Astrocyte of the cerebellum (primary cell): Measurements from ENCODE around the gene TRIM31.

ENCODE experiments used
- DNase-seq: peaks from one replicate; pipeline ENCODE4 v3.0.0-alpha.2; 2011; ENCODE audit warnings: low read depth
- H3K4me3 ChIP-seq: 2 replicates; pipeline ENCODE4 v1.5.1; 2011; ENCODE audit warnings: mild to moderate bottlenecking, low read depth, low read length, moderate library complexity
- in situ Hi-C: cut with HindIII; loops from 2 replicates; pipeline ENCODE4 v1.10.0; 2017; ENCODE audit warnings: low sequenced_read_pairs
- TF ChIP-seq, protein P1 (sequence below): IDR thresholded peaks from 2 replicates; pipeline ENCODE4 v1.5.1; 2012; ENCODE audit warnings: low read length, low read depth, moderate library complexity, mild to moderate bottlenecking; ENCODE audit errors: missing control alignments

TRIM31 gene

DNA sequence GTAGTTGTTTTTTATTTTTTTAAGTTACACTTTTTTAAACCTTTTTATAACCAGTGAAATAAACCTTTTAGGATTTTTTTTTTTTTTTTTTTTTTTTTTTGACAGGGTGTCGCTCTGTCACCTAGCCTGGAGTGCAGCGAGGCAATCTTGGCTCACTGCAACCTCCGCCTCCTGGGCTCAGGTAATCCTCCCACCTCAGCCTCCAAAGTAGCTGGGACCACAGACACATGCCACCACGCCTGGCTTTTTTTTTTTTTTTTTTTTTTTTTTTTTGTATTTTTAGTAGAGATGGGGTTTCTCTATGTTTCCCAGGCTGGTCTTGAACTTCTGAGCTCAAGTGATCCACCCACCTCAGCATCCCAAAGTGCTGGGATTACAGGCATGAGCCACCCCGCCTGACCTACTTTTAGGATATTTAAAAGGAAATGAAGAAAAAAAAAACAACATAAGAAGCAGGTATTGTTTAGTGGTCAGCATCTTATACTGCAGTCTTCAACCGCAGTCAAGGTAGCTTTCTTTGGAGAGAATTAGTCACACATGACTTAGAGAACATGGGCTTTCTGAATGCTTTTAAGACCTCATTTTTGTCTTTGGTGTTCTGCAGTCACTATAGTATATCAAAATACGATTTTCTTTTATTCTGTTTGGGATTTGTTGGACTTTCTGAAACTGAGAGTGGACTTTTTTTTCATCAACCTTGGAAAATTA, 50.3 kb downstream of the TRIM31 start:
- in situ Hi-C loops = loop anchor here (25.0 kb wide), 1 partner anchor 1300 kb away; no protein-coding TSS in a partner anchor
- peak overlapping the region; percentile 84 for H3K4me3 ChIP-seq
- TF ChIP-seq, protein P1, sequence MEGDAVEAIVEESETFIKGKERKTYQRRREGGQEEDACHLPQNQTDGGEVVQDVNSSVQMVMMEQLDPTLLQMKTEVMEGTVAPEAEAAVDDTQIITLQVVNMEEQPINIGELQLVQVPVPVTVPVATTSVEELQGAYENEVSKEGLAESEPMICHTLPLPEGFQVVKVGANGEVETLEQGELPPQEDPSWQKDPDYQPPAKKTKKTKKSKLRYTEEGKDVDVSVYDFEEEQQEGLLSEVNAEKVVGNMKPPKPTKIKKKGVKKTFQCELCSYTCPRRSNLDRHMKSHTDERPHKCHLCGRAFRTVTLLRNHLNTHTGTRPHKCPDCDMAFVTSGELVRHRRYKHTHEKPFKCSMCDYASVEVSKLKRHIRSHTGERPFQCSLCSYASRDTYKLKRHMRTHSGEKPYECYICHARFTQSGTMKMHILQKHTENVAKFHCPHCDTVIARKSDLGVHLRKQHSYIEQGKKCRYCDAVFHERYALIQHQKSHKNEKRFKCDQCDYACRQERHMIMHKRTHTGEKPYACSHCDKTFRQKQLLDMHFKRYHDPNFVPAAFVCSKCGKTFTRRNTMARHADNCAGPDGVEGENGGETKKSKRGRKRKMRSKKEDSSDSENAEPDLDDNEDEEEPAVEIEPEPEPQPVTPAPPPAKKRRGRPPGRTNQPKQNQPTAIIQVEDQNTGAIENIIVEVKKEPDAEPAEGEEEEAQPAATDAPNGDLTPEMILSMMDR = no peak
- DNase-seq = no peak

GRCh38 chr6:30061858-30062458, 50.9 kb downstream of the TRIM31 start:
- no peak for DNase-seq
- in situ Hi-C loops = loop anchor here (25.0 kb wide), 1 partner anchor 1300 kb away; no protein-coding TSS in a partner anchor
- H3K4me3 ChIP-seq = peak overlapping the region; percentile 84
- TF ChIP-seq, protein P1 = no peak

- TF ChIP-seq, protein P1 = no peak
- in situ Hi-C loops = loop anchor here (25.0 kb wide), 1 partner anchor 1299 kb away; no protein-coding TSS in a partner anchor
- peak; percentile 92 for DNase-seq
- peak within 1 kb of the TSS; percentile 84 for H3K4me3 ChIP-seq
Observed at GRCh38 chr6:30061092-30061857, 51.6 kb downstream of the TRIM31 start, which contains the start of gene POLR1H. TSS of gene POLR1H (plus strand) at chr6:30061265. CDS start at chr6:30061525, 260 bp downstream.

DNA sequence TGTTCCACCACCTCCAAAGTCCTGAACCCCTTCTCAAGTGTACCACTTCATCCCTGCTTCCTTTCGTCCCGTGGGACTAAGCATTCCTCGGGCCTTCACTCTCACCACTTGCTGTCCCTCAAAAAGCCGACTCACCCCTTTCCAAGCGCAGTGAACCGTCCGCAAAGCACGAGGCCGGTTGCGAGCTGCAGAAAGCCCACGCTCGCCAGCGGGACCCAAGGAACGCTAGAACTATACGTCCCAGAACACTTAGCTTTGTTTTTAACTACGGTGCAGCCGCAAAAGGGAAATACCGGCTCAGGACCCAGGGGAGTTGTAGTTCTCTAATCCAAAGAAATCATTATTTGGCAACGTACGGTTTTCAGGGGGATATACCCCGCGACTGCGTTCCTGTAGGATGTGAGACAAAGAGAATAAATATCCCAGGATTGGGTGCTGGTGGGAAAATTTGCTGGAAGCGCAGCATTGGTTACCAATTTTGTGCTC, 52.2 kb downstream of the TRIM31 start:
- peak overlapping the region; percentile 84 for H3K4me3 ChIP-seq
- TF ChIP-seq, protein P1 = no peak
- no peak for DNase-seq
- in situ Hi-C loops = loop anchor here (25.0 kb wide), 1 partner anchor 1298 kb away; no protein-coding TSS in a partner anchor

DNA sequence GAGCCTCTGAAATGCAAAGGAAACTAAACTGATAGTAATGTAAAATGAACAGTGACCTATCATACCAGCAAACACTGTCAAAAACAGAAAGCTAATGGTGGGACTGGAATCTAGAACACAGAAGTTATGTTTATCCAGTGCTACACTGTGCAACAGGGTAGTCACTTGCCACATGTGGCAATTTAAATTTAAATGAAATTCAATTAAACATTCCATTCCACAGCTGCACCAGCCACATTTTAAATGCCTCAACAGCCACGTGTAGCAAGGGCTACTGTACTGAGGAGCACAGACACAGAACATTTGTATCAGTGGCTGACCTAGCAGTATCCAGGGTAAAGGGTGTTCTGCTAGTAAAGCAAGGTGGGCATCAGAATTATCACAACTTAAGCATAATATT, 57.4 kb downstream of the TRIM31 start:
- in situ Hi-C loops = loop anchor here (25.0 kb wide), 1 partner anchor 1293 kb away; no protein-coding TSS in a partner anchor
- H3K4me3 ChIP-seq = no peak overlapping the region
- no peak for DNase-seq
- TF ChIP-seq, protein P1 = no peak

DNA sequence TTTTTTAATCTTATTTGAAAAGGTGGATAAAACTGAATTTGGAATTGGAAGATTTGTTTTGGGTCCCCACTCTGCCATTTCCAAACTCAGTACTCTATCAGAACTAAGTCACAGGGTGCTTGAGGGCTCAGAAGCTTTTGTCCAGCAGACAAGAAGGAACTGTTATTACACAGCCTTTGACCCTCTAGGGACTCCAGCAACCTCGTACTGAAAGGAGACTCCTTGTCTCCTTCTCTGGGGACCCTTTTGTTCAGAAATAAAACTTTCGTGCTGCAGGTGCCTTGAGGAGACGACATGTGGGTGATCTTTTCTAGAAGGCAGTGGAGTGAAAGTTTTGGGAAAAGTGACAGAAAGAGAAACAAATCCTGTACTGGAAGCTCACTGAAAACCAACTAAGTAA, 59.2 kb downstream of the TRIM31 start:
- TF ChIP-seq, protein P1 = no peak
- no peak overlapping the region for H3K4me3 ChIP-seq
- in situ Hi-C loops = loop anchor here (25.0 kb wide), 1 partner anchor 1291 kb away; no protein-coding TSS in a partner anchor
- no peak for DNase-seq
